IPS DF 19.7 (cell line): ENCODE data around the gene POMGNT2.
"Not testable (repeated sequence)": the region's sequence is repeated elsewhere in the genome, so short reads cannot be mapped to it uniquely, and the experiment has no call there.

Experiments used
- DNase-seq: peaks from one replicate; pipeline ENCODE4 v3.0.0-alpha.2; 2013; ENCODE audit warnings: low read depth, low spot score

The POMGNT2 gene

DNA sequence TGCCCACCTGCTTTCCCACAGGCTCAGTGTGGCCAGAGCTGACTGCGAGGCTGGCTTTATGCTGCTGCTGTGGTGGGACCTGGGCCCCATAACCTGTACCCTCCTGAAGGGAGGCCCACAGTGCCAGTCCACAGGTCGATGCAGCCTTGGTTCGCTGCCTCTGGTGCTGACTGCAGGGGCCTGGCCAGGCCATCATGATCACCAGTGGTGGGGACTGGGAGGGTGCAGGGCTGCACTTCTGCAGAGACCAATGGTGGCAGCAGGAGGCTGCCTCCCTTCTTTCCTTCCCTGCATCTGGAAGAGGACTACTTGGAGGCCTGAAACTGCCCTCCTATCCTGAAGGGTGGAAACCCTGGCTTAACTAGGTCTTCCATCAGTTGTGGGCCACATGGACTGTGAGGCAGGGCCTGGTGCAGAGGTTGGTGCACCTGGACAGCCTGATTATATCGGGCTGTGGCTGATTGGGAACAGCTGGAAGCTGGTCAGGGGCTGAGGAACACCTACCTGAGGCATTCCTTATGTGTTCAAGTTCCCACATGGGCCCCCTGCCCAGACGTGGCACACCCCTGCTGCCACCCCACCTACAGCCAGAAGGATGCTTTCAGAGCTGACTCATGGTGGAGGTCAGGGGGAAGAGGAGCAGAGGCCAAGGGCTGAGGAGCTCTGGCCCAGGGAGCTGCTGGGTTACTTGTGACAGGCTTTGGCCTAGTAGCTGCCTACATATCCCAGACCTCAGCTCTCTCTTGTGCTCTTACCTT, 29.8 kb downstream of the POMGNT2 start:
- DNase-seq = no peak

DNA sequence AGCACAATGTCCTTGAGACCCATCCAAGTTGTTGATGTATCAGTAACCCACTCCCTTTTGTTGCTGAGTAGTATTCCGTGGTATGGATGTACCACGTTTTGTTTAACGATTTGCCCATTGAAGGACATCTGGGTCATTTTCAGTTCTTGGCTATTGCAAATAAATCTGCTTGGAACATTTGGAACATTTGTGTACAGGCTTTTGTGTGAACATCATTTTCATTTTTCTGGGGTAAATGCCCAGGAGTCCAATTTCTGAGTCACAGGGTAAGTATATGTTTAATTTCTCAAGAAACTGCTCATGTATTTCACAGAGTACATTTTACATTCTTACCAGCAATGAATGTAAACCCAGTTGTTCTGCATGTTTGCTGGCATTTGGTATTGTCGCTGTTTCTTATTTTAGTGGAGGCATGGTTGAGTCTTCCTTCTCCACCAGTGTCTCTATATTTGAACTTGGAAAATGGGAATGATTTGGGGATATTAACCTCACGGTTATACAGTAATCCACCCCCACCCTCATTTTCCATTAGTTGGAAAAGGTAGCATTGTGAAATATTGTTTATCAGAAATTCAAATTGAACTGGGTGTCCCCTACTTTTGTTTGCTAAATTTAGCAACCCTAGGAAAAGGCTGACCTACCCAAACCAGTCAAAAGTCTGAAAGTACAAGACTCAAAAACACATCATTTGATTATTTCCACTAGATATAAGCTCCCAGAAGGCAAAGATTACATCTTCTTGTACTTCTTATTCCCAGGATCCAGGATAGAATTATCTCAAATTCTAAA, 30.8 kb downstream of the POMGNT2 start:
- no peak for DNase-seq

DNA sequence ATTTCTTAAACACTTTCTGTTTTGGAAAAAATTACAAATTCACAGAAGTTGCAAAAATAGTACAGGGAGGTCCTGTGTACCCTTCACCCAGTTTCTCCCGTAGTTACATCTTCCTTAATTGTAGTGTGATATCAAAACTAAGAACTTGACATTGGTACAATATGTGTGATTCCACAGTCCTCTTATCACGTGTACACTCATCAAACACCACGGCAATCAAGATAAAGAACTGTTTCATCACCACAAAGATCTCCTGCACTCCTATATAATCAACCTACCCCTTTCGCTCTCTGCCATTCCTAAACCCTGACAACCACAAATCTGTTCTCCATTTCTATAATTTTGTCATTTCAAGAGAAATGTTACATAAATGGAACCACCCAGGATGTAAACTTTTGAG, 31.4 kb downstream of the POMGNT2 start:
- DNase-seq = no peak

DNA sequence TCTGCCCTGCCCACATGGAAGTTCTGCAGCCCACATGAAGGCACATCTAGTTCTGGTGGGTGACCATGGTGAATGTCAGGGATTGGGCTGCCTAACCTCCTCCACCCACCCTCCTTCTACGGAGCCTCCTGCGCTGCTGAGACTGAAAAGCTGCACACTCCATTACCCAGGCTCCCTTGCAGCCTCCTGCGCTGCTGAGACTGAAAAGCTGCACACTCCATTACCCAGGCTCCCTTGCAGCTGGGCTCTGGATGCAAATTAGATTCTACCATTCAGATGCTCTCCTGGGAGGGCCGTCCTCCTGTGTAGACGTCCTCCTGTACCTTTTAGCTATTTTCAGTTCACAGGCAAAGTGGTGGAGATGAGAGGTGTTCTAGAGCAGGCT, 32.1 kb downstream of the POMGNT2 start:
- no peak for DNase-seq

DNA sequence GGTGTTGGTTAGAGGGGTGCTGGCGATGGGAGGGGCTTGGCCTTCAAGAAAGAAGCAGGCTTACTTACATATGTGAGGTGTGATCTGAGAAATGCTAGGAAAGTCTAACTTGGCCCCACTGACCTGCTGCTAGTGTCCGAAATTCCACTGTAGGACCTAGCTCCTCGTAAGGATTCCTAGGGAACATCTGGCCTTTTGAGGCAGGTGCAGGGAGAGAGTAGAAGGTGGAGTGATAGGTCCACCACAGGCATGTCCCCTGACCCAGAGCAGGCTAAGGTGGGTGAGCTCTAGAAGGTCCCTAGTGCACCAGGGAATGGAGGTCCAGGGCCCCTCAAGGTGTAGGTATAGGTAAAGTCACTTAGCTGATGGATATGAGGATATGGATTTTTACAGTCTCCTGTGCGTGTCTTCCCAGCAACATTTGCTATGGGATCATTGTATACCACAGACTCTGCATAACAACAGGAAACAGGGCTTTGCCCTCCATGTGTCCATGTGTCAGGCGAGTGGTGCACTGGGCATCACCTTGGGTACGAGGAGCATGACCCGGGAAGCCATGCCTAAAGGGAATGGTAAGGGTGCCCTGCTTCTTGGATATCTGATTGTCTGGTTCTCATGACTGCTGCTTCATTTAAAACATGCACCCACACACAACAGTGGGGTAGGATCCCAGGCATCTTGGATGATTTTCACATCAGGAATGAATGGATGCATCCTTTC, 32.6 kb downstream of the POMGNT2 start:
- DNase-seq = no peak

DNA sequence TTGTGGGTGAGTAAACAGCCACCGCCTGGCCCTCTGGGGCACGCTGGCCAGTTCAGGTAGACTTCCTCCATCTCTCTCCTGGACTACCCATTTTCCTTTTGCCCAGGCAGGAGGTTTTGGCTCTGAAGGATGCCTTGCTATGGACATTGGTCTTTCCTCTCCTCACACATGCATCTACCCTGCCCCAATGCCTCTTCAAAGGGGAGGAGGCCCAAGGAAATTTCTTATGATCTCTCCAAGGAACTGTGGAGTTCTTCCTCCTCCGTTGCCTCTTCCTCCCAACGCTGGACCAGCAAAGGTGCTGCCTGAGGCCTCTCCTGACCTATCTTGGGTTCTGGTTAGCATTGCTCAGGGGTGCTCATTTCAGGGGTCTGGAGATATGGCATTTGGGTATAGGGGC, 33.5 kb downstream of the POMGNT2 start:
- no peak for DNase-seq

DNA sequence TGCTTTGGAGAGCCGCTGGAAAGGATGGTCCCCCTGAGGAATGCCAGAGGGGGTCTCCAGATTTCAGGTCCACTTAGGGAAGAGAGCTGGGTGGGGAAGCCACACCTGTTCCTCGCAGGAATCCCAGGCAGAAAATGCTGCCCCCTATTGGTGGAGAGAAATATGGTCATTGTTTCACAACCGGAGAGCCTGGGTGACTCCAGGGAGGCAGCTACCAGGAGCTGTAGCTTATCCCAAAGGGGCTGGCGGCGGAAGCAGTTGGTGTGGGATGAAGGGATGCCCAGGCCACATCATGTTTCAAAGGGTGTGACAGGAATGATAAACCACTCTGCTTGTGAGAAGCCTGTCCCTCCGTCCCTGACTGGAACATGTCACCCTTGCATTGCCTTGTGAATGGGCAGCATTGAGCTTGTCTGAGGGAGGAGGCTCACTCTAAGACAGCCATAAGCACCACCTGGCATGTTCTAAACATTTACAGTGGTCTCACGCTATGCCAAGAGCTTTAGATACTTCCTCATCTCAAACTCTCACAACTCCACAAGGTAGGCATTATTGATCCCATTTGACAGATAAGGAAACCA, 34.5 kb downstream of the POMGNT2 start:
- no peak for DNase-seq

DNA sequence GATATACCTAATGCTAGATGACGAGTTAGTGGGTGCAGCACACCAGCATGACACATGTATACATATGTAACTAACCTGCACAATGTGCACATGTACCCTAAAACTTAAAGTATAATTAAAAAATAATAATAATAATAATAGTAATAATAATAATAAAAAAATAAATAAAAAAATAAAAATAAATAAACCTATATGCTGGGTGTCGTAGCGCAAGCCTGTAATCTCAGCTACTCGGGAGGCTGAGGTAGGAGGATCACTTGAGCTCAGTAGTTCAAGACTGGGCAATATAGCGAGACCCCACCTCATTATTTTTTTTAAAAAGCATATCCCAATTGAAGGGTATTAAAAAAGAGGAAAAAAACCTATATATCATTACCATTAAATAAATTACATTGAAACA, 35.2 kb downstream of the POMGNT2 start:
- DNase-seq = not testable (repeated sequence)

DNA sequence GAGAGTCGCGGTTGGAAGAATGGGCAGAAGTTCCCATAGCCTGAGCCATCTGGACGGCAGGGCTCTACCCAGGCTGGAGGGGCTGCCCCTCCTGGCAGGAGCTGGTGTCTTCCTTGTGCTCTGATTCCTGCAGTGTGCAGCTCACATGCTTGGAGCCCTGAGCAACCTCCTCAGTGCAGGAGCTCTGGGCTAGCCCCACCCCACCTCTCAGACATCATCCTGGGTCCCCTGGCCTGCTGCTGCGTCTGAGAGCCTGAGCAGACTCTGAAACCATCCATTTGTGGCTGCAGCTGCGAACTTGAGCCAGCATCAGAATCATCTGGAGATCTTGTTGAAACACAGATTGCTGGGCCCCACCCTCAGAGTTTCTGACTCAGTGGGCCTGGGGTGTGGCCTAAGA, 42.8 kb downstream of the POMGNT2 start:
- DNase-seq = no peak

- no peak for DNase-seq
These were observed 43.3 kb downstream of the POMGNT2 start for GRCh38 chr3:43062564-43063040.

DNA sequence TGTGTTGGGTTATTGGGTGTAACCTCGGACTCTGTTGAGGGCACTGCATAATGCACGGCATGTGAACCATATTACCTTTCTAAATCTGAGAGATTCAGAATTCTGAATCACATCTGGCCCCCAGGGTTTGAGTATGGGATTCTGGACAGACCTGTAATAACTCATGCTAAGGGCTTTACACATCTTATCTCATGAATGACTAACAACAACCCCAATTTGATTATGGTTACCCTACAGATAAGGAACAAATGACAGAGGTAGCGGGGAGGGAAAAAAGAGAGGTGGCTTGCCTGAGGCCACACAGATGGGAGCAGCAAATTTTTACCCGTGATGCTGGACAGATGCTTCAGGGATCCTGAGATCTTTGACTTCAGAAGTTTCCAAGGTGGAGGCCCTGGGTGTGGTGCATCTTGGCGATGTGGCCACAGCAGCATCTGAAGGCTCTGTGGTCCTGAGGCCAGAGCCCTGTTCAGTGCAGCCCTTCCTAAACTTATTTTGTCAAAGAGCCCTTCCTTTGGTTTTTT, 43.8 kb downstream of the POMGNT2 start:
- DNase-seq = no peak

DNA sequence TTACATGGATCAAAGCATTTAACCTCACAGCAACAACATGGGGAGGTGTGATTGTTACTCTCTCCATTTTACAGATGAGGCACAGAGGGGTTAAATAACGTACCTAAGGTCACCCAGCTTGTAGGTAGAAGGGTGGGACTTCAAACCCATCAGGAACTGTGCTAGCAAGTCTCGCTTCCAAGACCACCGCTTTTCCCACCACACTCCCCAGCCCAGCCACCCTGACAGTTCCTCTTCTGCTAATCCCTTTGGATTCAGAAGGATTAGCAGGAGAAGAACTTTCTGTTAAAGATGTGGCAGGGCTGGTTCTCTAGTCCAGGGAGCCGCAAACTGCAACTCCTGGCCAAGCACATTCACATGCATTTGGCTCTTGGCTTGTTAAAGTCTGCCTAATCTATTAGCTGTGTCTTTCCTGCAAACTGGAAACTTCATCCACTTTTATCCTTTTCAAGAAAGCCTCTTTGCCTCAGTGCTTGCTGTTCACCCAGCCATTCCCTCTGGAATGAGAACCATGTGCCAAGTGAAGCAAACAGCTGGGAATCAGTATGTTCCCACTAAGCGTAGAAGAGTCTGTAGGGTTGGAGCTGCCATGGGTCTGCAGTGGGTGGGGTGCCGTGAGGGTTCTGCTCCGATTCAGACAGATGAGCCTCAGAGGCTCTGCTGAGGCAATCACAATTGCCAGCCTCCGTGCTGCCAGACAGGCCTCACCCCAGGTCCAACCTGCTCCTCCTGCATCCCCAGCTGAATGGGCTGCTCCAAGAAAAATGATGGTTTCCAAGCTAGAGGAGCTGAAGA, 44.6 kb downstream of the POMGNT2 start:
- DNase-seq = no peak

DNA sequence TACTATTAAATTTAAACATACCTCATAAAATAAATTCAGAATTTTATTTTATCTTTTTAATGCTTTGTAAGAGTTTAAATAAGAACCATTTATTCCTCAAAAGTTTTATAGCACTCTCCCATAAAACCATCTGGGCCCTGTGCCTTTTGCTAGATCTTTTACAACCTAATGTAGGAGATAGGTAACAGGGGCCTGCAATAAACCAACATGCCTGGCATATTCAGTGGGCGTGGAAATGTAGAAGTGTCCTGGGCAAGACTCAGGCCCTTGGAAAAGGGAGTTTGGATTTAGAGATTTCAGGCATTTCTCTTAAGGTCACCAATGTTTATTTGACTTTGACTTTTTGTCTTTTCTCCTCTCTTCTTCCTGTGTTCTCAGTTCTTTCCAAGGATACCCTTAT, 46.4 kb downstream of the POMGNT2 start:
- DNase-seq = no peak

DNA sequence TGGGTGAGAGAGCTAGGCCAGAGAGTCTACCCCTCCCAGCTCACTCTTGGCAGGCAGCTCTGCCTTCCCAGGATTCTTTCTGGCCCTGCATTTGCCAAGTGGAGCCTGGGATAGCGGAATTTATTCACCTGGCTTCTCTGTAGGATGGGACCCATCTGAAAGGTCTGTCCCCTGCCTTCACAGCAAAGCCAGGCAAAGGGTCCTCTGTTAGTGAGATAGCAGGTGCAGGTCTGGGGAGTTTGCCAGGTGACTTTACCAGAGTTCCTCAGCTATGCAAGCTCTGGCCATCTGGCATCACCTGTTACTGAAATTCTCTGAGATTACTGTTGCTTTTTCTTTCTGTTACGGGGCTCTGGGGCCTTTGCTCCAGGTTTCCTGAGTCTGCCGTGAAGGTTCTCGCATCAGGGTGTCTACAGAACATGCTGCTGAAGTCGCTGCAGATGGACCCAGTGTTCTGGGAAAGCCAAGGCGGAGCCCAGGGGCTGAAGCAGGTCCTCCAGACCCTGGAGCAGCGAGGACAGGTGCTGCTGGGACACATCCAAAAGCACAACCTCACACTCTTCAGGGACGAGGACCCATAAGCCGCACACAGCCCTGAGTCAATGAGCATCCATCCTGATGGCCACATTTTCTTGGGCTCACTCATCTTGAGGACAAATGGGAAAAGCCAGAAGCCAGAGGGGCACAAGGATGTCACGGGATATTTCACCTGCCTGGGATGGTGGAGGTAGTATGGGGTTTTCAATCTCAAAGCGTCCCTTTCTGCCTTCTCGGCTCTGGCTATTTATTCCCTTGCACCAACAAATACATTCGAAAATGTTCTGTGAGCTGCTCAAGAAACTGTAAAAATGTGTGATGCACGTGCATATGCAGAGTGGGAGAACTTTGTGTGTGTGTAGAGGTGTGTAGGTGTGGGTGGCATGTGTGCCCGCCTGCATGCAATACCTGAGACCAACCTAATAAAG, 49.8 kb downstream of the POMGNT2 start:
- DNase-seq = no peak

- no peak for DNase-seq
These were observed 50.5 kb downstream of the POMGNT2 start for GRCh38 chr3:43055393-43055792.

GRCh38 chr3:43054754-43055153, 51.1 kb downstream of the POMGNT2 start:
- no peak for DNase-seq

GRCh38 chr3:43053291-43053690, 52.6 kb downstream of the POMGNT2 start:
- no peak for DNase-seq

DNA sequence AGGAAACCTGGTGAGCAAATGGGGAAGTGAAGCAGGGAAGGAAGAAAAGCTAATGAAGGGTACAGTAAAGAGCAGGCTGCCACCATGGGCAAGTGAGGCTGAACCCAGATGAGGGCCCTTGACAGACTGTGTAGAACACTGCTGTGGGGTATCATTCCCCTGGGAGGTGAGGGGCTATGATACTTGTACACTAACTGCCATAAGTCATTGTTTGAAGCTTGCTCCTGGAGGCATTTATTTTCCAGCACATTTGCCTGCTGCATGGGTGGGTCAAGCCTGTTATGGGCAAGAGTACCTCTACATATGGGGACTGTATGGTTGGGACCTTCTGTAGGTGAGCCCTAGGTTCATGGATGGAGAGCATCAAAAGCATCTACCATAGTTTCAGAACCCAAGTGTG, 57.4 kb downstream of the POMGNT2 start:
- DNase-seq = no peak

DNA sequence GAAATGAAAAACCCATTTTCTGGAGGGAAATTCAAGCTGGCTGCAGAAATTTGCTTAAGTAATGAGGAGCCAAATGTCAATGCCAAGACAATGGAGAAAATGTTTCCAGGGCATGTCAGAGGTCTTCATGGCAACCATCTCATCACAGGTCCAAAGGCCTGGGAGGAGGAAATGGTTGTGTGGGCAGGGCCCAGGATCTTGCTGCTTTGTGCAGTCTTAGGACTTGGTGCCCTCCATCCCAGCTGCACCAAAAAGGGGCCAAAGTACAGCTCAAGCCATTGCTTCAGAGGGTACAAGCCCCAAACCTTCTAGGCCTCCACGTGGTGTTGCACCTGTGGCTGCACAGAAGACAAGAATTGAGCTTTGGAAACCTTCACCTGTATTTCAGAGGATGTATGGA, 59.3 kb downstream of the POMGNT2 start:
- no peak for DNase-seq

DNA sequence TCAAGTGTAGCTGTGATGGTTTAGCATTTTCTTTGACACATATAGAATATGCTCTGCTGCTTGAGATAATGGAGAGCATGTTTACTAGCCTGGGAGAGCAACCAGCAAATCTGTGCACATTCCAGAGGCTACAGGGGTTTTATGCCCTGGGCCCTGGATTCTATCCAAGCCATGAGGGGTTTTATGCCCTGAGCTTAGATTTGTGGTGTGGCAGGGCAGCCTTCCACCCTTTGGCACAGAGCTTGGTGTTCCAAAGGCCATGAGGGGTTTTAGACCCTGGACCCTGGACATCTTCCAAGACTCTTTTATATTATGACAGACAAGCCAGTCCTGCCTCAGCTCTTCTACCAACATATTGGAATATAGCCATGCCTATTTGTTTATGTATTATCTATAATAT, 60.8 kb downstream of the POMGNT2 start:
- not testable (repeated sequence) for DNase-seq
